HepG2 (cell line): ENCODE data around the gene HOXD4. TPM values are rescaled to one million over a fixed set of nuclear protein-coding genes. Genes with fewer than 3 reads are reported as not detected.

Source experiments
- ATAC-seq: fragments of 200-7000 bp; cut with Tn5 transposase; 3 replicates; pipeline ENCODE4 v1.9.1; 2020; ENCODE audit warnings: mild to moderate bottlenecking, moderate library complexity
- BruUV-seq: library from RNA; stranded (reverse); fragments of 400-500 nt; replicated peaks from 2 replicates; lab custom pipeline; 2021; lab: Mats Ljungman, UMichigan
- CTCF ChIA-PET: fragments of 300-600 bp; formaldehyde crosslinking; extraction: SDS; loops from one replicate; lab custom pipeline; 2021; ENCODE audit warnings: low total read pairs, inconsistent platforms, low intra/inter-chr PET ratio; lab: Yijun Ruan, JAX
- POLR2A ChIA-PET: fragments of 350-600 bp; sonication (Branson Sonifier 250); formaldehyde crosslinking; loops from one replicate; lab custom pipeline; 2020; ENCODE audit warnings: antibody characterized with exemption, inconsistent platforms; lab: Yijun Ruan, JAX
- DNase-seq: peaks from one replicate; pipeline ENCODE4 v3.0.0-alpha.2; 2015; ENCODE audit warnings: low spot score
- FAIRE-seq: peaks from 3 replicates; lab custom pipeline; 2011; peaks lifted over from hg19 to GRCh38; lab: Jason Lieb, UNC
- H2AFZ ChIP-seq: one replicate; pipeline ENCODE4 v1.6.1; 2011; ENCODE audit warnings: low read length, inconsistent platforms
- H3K27ac ChIP-seq: fragments of 300-600 bp; 3 replicates; pipeline ENCODE4 v1.8.0; 2011; ENCODE audit warnings: mixed run types, mild to moderate bottlenecking, mixed read lengths, low read length, inconsistent platforms; ENCODE audit not compliant: insufficient read depth; ENCODE audit errors: extremely low read length
- H3K27me3 ChIP-seq, 2 experiments: fragments of 200-600 bp in 1 of 2; 2 replicates in 1 of 2; 3 replicates in 1 of 2; pipeline versions ENCODE4 v1.6.0 to v1.8.0; 2011; ENCODE audit warnings: low read length in 2 of 2, mild to moderate bottlenecking in 2 of 2, moderate library complexity in 2 of 2, inconsistent platforms in 1 of 2; ENCODE audit not compliant: insufficient read depth in 2 of 2, control insufficient read depth in 1 of 2
- H3K36me3 ChIP-seq, 2 experiments: fragments of 200-600 bp in 1 of 2; replicated peaks in 1 of 2; 2 replicates in 1 of 2; 3 replicates in 1 of 2; pipeline versions ENCODE4 v1.5.1 to v1.8.0; 2011; ENCODE audit warnings: low read length in 2 of 2, inconsistent platforms in 1 of 2; ENCODE audit not compliant: insufficient read depth in 2 of 2, control insufficient read depth in 1 of 2
- H3K4me1 ChIP-seq: 2 replicates; pipeline ENCODE4 v1.5.1; 2012; ENCODE audit warnings: low read length, inconsistent platforms; ENCODE audit not compliant: insufficient read depth
- H3K4me2 ChIP-seq: 2 replicates; pipeline ENCODE4 v1.6.0; 2011; ENCODE audit warnings: low read depth, low read length, inconsistent platforms
- H3K4me3 ChIP-seq, 3 experiments: fragments of 200-600 bp in 1 of 3; sonication (generic), shearing (Covaris generic) in 1 of 3; replicated peaks in 1 of 3; 2 replicates each; pipeline ENCODE4 v1.5.1; 2011 to 2016; ENCODE audit warnings: low read length in 3 of 3, inconsistent platforms in 2 of 3, low read depth in 2 of 3, mild to moderate bottlenecking in 2 of 3, control low read depth in 1 of 3, mixed read lengths in 1 of 3; ENCODE audit not compliant: insufficient read depth in 1 of 3
- H3K79me2 ChIP-seq: one replicate; pipeline ENCODE4 v1.6.1; 2011; ENCODE audit warnings: low read length, inconsistent platforms; ENCODE audit not compliant: insufficient read depth
- H3K9ac ChIP-seq: 2 replicates; pipeline ENCODE4 v1.6.0; 2011; ENCODE audit warnings: mild to moderate bottlenecking, low read depth, low read length, inconsistent platforms; ENCODE audit not compliant: insufficient read depth
- H3K9me3 ChIP-seq: 2 replicates; pipeline ENCODE4 v1.5.1; 2012; ENCODE audit warnings: mild to moderate bottlenecking, low read length
- H4K20me1 ChIP-seq: 2 replicates; pipeline ENCODE4 v1.6.0; 2011; ENCODE audit warnings: inconsistent platforms, mild to moderate bottlenecking, low read length, moderate library complexity; ENCODE audit not compliant: insufficient read depth
- ISL2 ChIP-seq: sonication (generic); formaldehyde crosslinking; IDR thresholded peaks from 2 replicates; pipeline ENCODE4 v1.5.0; 2020; ENCODE audit warnings: missing genetic modification reagents
- XRCC5 ChIP-seq: fragments of 200-400 bp; formaldehyde crosslinking; optimal IDR thresholded peaks from 2 replicates; pipeline ENCODE3; 2017; ENCODE audit warnings: mild to moderate bottlenecking, low read length
- ZNF281 ChIP-seq: sonication (generic); formaldehyde crosslinking; IDR thresholded peaks from 2 replicates; pipeline ENCODE4 v1.4.0; 2020; ENCODE audit warnings: missing genetic modification reagents, borderline replicate concordance
- ZNF614 ChIP-seq: IDR thresholded peaks from 2 replicates; pipeline ENCODE4 v1.6.1; 2018; ENCODE audit warnings: missing biosample characterization, missing genetic modification reagents, inconsistent platforms, borderline replicate concordance
- WGBS: methylation state at CpG from one replicate; pipeline ENCODE4 v1.1.6; 2017; ENCODE audit warnings: low lambda C conversion rate; 5-methylcytosine and 5-hydroxymethylcytosine counted together
- in situ Hi-C: cut with HindIII; loops from 2 replicates; pipeline ENCODE4 v1.10.0; 2017; ENCODE audit warnings: low pct_unique_long_range_greater_than_20kb; ENCODE audit not compliant: extremely low pct_ligation_motif_present
- intact Hi-C: fragments of 100-400 bp; cut with micrococcal nuclease; formaldehyde crosslinking; loops from one replicate; pipeline ENCODE4 v1.10.0; 2022; ENCODE audit not compliant: unreplicated experiment
- polyA plus RNA-seq, 8 experiments: library from polyadenylated mRNA; depleted of rRNA in 3 of 8; stranded (reverse) in 7 of 8; unstranded in 1 of 8; fragments of >200 nt; fragmentation: Illumina TruSeq in 4 of 8; extraction: Trizol in 4 of 8; gene quantifications; 2 replicates each; pipeline versions ENCODE4 v1.2.1 to v1.2.3, GENCODE V29; 2011 to 2016; ENCODE audit warnings: low read depth in 4 of 8, missing spikeins in 1 of 8, mixed read lengths in 1 of 8; ENCODE audit not compliant: insufficient read depth in 1 of 8
- total RNA-seq, 5 experiments: library from RNA; depleted of rRNA; stranded (reverse); fragments of >200 nt; fragmentation: Illumina TruSeq; extraction: Trizol; gene quantifications; 2 replicates each; pipeline ENCODE4 v1.2.3, GENCODE V29; 2016; ENCODE audit warnings: low read depth in 1 of 5
- TF ChIP-seq, protein P1 (sequence below): sonication (generic); formaldehyde crosslinking; IDR thresholded peaks from 2 replicates; pipeline ENCODE4 v1.9.0; 2022; ENCODE audit warnings: low read depth, missing genetic modification reagents

Gene HOXD4
- total and polyA plus RNA-seq, 2 of the 13 experiments (the other 11 are each of a cell fraction or from before 2014, with no cell fraction given): not detected

GRCh38 chr2:176147800-176148496 lies 3.4 kb upstream of the HOXD4 start:
- Histone ChIP-seq H3K27me3 (peaks cover 19 to 91% of the 10 kb centered on the region in 2 experiments), H3K27ac (no peak overlapping the region), H3K79me2 (no peaks in the 10 kb centered on the region), H3K4me3 (no peak overlapping the region), H4K20me1 (no peaks in the 10 kb centered on the region), H3K4me1 (peaks cover 21% of the 10 kb centered on the region), H3K9ac (no peak overlapping the region)
- ChIA-PET CTCF (no interaction called here), POLR2A (no interaction called here)
- WGBS: 57% methylated on average over 29 of the region's 31 CpGs
- FAIRE-seq (no peak), DNase-seq (no peak)
- intact Hi-C loops (no loop called here), in situ Hi-C loops (no loop called here)
- BruUV-seq: no TSS peak
- TF ChIP-seq ZNF614 (CRISPR knock-in tag) (no peak), XRCC5 (no peak), ISL2 (CRISPR knock-in tag) (no peak), ZNF281 (CRISPR knock-in tag) (peak; percentile 30; the same call in 1 of the 2 replicates)
- TF ChIP-seq, protein P1, sequence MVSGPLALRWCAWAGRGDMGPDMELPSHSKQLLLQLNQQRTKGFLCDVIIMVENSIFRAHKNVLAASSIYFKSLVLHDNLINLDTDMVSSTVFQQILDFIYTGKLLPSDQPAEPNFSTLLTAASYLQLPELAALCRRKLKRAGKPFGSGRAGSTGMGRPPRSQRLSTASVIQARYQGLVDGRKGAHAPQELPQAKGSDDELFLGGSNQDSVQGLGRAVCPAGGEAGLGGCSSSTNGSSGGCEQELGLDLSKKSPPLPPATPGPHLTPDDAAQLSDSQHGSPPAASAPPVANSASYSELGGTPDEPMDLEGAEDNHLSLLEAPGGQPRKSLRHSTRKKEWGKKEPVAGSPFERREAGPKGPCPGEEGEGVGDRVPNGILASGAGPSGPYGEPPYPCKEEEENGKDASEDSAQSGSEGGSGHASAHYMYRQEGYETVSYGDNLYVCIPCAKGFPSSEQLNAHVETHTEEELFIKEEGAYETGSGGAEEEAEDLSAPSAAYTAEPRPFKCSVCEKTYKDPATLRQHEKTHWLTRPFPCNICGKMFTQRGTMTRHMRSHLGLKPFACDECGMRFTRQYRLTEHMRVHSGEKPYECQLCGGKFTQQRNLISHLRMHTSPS (CRISPR knock-in tag): no peak
- TF ChIP-seq, all 625 proteins: peak for 1
- no peak for ATAC-seq
- H3K9me3 ChIP-seq: no peaks in the 10 kb centered on the region
- H3K36me3 ChIP-seq: no peaks in the 10 kb centered on the region
- H2AFZ ChIP-seq: no peak overlapping the region
- H3K4me2 ChIP-seq: no peak overlapping the region
